GM23338 (cell line): ENCODE measurements around the gene SRGAP3. TPM values are rescaled to one million over a fixed set of nuclear protein-coding genes. Genes with fewer than 3 reads are reported as not detected.
"Not testable (repeated sequence)": the region's sequence is repeated elsewhere in the genome, so short reads cannot be mapped to it uniquely, and the experiment has no call there.

Experiments used
- ATAC-seq: fragments of 200-7000 bp; cut with Tn5 transposase; 3 replicates; pipeline ENCODE4 v1.9.1; 2020
- DNase-seq: peaks from one replicate; pipeline ENCODE4 v3.0.0-alpha.2; 2015; ENCODE audit warnings: low spot score
- H2AFZ ChIP-seq: fragments of 200-600 bp; sonication (generic); 2 replicates; pipeline ENCODE4 v1.8.0; 2016; ENCODE audit warnings: antibody characterized with exemption, mild to moderate bottlenecking, moderate library complexity
- H3F3A ChIP-seq: fragments of 200-600 bp; sonication (generic); replicated peaks from 2 replicates; pipeline ENCODE4 v1.8.0; 2017; ENCODE audit warnings: antibody characterized with exemption, mixed run types, low read depth
- H3K27ac ChIP-seq: fragments of 200-600 bp; sonication (generic); 2 replicates; pipeline ENCODE4 v1.6.1; 2016; ENCODE audit warnings: low read depth
- H3K27me3 ChIP-seq: fragments of 200-600 bp; sonication (generic); 2 replicates; pipeline ENCODE4 v1.8.0; 2016; ENCODE audit warnings: mild to moderate bottlenecking, mixed run types, moderate library complexity; ENCODE audit not compliant: insufficient read depth
- H3K36me3 ChIP-seq: fragments of 200-600 bp; sonication (generic); 2 replicates; pipeline ENCODE4 v1.8.0; 2016; ENCODE audit warnings: mild to moderate bottlenecking; ENCODE audit not compliant: insufficient read depth
- H3K4me1 ChIP-seq: fragments of 200-600 bp; sonication (generic); 2 replicates; pipeline ENCODE4 v1.8.0; 2016; ENCODE audit warnings: mild to moderate bottlenecking, moderate library complexity; ENCODE audit not compliant: insufficient read depth
- H3K4me2 ChIP-seq: fragments of 200-600 bp; sonication (generic); 2 replicates; pipeline ENCODE4 v1.7.1; 2017; ENCODE audit warnings: mixed run types
- H3K4me3 ChIP-seq: fragments of 200-600 bp; sonication (generic); 2 replicates; pipeline ENCODE4 v1.6.1; 2016; ENCODE audit warnings: mixed run types
- H3K79me2 ChIP-seq: fragments of 200-600 bp; sonication (generic); replicated peaks from 2 replicates; pipeline ENCODE4 v1.8.0; 2017; ENCODE audit warnings: mild to moderate bottlenecking; ENCODE audit not compliant: insufficient read depth
- H3K9me2 ChIP-seq: fragments of 200-600 bp; sonication (generic); 2 replicates; pipeline ENCODE4 v1.8.0; 2017; ENCODE audit not compliant: insufficient read depth
- H4K20me1 ChIP-seq: fragments of 200-600 bp; sonication (generic); replicated peaks from 2 replicates; pipeline ENCODE4 v1.8.0; 2017; ENCODE audit warnings: mild to moderate bottlenecking; ENCODE audit not compliant: insufficient read depth
- H3K27ac Mint-ChIP-seq: 2 replicates; pipeline ENCODE4 v1.8.0; 2020; ENCODE audit warnings: inconsistent platforms, mild to moderate bottlenecking, moderate library complexity, mixed read lengths
- H3K27me3 Mint-ChIP-seq: 3 replicates; pipeline ENCODE4 v1.8.0; 2022; ENCODE audit warnings: low read depth, mild to moderate bottlenecking, moderate library complexity, mixed read lengths, inconsistent platforms; ENCODE audit not compliant: insufficient read depth, poor library complexity
- H3K36me3 Mint-ChIP-seq: 3 replicates; pipeline ENCODE4 v1.8.0; 2021; ENCODE audit warnings: low read depth, mild to moderate bottlenecking, inconsistent platforms, moderate library complexity, mixed read lengths
- H3K4me1 Mint-ChIP-seq: 3 replicates; pipeline ENCODE4 v1.8.0; 2020; ENCODE audit warnings: mild to moderate bottlenecking, inconsistent platforms, mixed read lengths
- H3K4me3 Mint-ChIP-seq: 3 replicates; pipeline ENCODE4 v1.8.0; 2021; ENCODE audit warnings: moderate library complexity, mild to moderate bottlenecking, inconsistent platforms, mixed read lengths
- H3K9me3 Mint-ChIP-seq: 3 replicates; pipeline ENCODE4 v1.8.0; 2020; ENCODE audit warnings: moderate library complexity, mild to moderate bottlenecking, inconsistent platforms, mixed read lengths
- EZH2phosphoT487 ChIP-seq: fragments of 200-600 bp; sonication (generic); IDR thresholded peaks from one replicate; pipeline ENCODE4 v1.8.1; 2018; ENCODE audit warnings: antibody characterized with exemption; ENCODE audit not compliant: unreplicated experiment
- ZNF114 ChIP-seq: fragments of 250-450 bp; sonication (Bioruptor Pico); IDR thresholded peaks from 2 replicates; pipeline ENCODE4 v1.5.0; 2020; ENCODE audit warnings: mild to moderate bottlenecking, moderate library complexity
- polyA plus RNA-seq: library from polyadenylated mRNA; unstranded; fragments of >200 nt; fragmentation: Nextera tagmentation; extraction: Ambion mirVana; gene quantifications from 2 replicates; pipeline ENCODE4 v1.2.1, GENCODE V29; 2016
- total RNA-seq: library from RNA; depleted of rRNA; stranded (reverse); fragments of >200 nt; shearing (Covaris generic); gene quantifications from 2 replicates; pipeline ENCODE4 v1.2.3, GENCODE V29; 2014
- TF ChIP-seq, protein P1 (sequence below), 2 experiments: fragments of 200-600 bp in 1 of 2; sonication (generic) in 1 of 2; conservative IDR thresholded peaks; 2 replicates each; pipeline versions ENCODE4 v1.5.1 to v1.6.1; 2016 to 2017; ENCODE audit warnings: antibody characterized with exemption in 2 of 2, low read depth in 2 of 2, mild to moderate bottlenecking in 2 of 2, moderate library complexity in 1 of 2

The SRGAP3 gene
- total and polyA plus RNA-seq, 2 experiments from 2014 or later: 6.4 to 9.4 TPM

DNA sequence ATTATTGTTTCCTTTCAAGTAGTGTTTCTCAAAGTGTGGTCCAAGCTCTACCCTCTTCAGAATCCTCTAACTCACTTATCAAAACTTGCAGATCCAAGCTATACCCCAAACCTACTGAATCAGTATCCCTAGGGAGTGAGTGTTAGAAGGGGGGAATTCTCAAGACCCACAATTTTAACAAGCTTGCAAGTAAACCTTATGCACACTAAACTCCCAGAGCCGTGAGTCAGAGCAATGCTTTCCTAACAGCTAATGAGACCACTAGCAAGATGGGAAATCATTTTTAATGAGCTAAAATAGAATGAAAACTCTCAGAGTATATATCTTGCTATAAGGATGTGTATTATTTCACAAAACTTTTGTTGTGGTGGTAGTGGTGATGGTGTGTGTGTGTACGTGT, 41.1 kb upstream of the SRGAP3 start:
- no peaks in the 10 kb centered on the region for H3K27me3 ChIP-seq
- no peaks in the 10 kb centered on the region for H3K9me2 ChIP-seq
- no peak for TF ChIP-seq EZH2phosphoT487
- no peak overlapping the region for H3K4me3 ChIP-seq
- H3K27me3 Mint-ChIP-seq: peaks cover 5% of the 10 kb centered on the region
- H3K36me3 ChIP-seq: no peaks in the 10 kb centered on the region
- H3K4me1 Mint-ChIP-seq: peaks cover 7% of the 10 kb centered on the region
- H3K4me2 ChIP-seq: no peak overlapping the region
- H3K79me2 ChIP-seq: no peaks in the 10 kb centered on the region
- H3K36me3 Mint-ChIP-seq: no peaks in the 10 kb centered on the region
- H4K20me1 ChIP-seq: no peaks in the 10 kb centered on the region
- no peak overlapping the region for H3K4me3 Mint-ChIP-seq
- H2AFZ ChIP-seq: no peak overlapping the region
- no peaks in the 10 kb centered on the region for H3F3A ChIP-seq
- no peak overlapping the region for H3K27ac Mint-ChIP-seq
- H3K4me1 ChIP-seq: no peaks in the 10 kb centered on the region
- DNase-seq (no peak), ATAC-seq (no peak)
- no peak overlapping the region for H3K27ac ChIP-seq
- no peaks in the 10 kb centered on the region; the same call in 2 of the 3 replicates for H3K9me3 Mint-ChIP-seq

DNA sequence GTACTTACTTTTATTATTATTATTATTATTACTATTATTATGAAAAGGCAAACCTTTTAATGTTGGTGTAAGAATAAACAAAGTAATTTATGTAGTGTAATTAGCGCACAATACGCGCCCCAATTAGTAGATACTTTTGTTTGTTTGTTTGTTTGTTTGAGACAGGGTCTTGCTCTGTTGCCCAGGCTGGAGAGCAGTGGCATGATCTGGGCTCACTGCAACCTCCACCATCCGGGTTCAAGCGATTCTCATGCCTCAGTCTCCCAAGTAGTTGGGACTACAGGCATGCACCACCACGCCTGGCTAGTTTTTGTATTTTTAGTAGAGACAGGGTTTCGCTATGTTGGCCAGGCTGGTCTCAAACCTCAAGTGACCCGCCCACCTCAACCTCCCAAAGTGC, 32.1 kb upstream of the SRGAP3 start:
- H3K27ac Mint-ChIP-seq, H3F3A ChIP-seq, H4K20me1 ChIP-seq, ATAC-seq, H3K4me1 ChIP-seq, H3K9me3 Mint-ChIP-seq, H3K36me3 ChIP-seq, H3K4me3 Mint-ChIP-seq, H3K79me2 ChIP-seq, H2AFZ ChIP-seq, H3K27ac ChIP-seq, H3K4me3 ChIP-seq, H3K36me3 Mint-ChIP-seq, H3K27me3 ChIP-seq, H3K9me2 ChIP-seq, DNase-seq, H3K27me3 Mint-ChIP-seq, H3K4me2 ChIP-seq: not testable (repeated sequence)
- peaks cover 16% of the 10 kb centered on the region; the same call in 2 of the 3 replicates for H3K4me1 Mint-ChIP-seq

DNA sequence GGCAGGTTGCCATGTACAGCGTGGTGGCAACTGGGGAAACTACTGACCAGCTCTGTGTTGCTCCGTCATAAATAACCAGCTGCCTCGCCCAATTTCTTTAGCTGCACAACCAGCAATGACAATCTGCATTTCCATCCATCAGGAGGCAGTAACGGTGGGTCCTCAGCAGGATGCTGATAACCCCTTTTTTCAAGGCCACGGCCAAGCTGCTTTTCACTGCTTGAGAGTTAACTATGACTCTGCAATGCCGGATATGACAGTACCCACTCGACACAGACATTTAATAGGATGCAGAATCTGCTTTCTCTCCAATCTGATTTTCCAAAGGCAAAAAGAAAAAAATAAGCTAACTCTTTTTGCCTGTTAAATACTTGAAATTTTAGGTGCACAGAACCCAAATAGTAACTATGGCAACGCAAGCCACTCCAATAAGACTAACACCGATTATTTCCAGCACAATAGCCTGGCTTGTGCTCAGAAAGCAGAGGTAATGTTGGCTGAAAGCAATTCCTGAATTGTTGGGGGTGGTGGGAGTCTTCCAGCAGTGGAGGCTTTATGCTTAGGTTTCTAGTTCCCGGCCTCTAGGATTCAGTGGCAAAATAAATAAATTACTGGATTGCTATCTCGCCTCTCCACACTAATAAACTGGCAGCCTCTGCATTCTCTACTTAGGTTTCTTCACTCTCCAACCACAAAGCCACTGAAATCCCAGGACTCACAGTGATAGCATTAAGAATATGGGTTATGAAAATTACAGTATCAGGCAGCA, 31.2 kb upstream of the SRGAP3 start:
- peaks cover 4% of the 10 kb centered on the region for H3K27me3 Mint-ChIP-seq
- H3K4me3 ChIP-seq: no peak overlapping the region
- no peak overlapping the region for H3K4me3 Mint-ChIP-seq
- no peaks in the 10 kb centered on the region for H3K9me2 ChIP-seq
- no peaks in the 10 kb centered on the region for H3K27me3 ChIP-seq
- no peaks in the 10 kb centered on the region for H3K79me2 ChIP-seq
- no peaks in the 10 kb centered on the region for H4K20me1 ChIP-seq
- peak overlapping the region; percentile 45; the same call in 1 of the 2 replicates for H2AFZ ChIP-seq
- no peak overlapping the region for H3K27ac ChIP-seq
- H3K4me2 ChIP-seq: no peak overlapping the region
- no peaks in the 10 kb centered on the region for H3F3A ChIP-seq
- H3K36me3 ChIP-seq: no peaks in the 10 kb centered on the region
- H3K36me3 Mint-ChIP-seq: no peaks in the 10 kb centered on the region
- TF ChIP-seq, protein P1, sequence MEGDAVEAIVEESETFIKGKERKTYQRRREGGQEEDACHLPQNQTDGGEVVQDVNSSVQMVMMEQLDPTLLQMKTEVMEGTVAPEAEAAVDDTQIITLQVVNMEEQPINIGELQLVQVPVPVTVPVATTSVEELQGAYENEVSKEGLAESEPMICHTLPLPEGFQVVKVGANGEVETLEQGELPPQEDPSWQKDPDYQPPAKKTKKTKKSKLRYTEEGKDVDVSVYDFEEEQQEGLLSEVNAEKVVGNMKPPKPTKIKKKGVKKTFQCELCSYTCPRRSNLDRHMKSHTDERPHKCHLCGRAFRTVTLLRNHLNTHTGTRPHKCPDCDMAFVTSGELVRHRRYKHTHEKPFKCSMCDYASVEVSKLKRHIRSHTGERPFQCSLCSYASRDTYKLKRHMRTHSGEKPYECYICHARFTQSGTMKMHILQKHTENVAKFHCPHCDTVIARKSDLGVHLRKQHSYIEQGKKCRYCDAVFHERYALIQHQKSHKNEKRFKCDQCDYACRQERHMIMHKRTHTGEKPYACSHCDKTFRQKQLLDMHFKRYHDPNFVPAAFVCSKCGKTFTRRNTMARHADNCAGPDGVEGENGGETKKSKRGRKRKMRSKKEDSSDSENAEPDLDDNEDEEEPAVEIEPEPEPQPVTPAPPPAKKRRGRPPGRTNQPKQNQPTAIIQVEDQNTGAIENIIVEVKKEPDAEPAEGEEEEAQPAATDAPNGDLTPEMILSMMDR (conservative IDR thresholded peaks at IDR 0.05; ENCODE audit: low read depth in 2 of 2): peak; percentile 21 to 36; a peak in 2 of 4 replicates
- TF ChIP-seq ZNF114 (CRISPR knock-in tag) (no peak), EZH2phosphoT487 (no peak)
- H3K4me1 ChIP-seq: peaks cover 9% of the 10 kb centered on the region; the same call in 1 of the 2 replicates
- ATAC-seq: peak; percentile 61
- peak overlapping the region; percentile 74 for H3K27ac Mint-ChIP-seq
- peak; percentile 54 for DNase-seq
- peaks cover 6% of the 10 kb centered on the region; the same call in 1 of the 3 replicates for H3K9me3 Mint-ChIP-seq
- peaks cover 16% of the 10 kb centered on the region; the same call in 2 of the 3 replicates for H3K4me1 Mint-ChIP-seq
